ENCODE results near the gene ANKHD1. TPM values are rescaled to one million over a fixed set of nuclear protein-coding genes. Genes with fewer than 3 reads are reported as not detected.

The ANKHD1 gene
- total RNA-seq, 2 experiments from 2014 or later, result 90.6 to 143 TPM

- Histone ChIP-seq H3K79me2 (ENCODE audit: insufficient read depth, low read depth, low read length) (peaks cover 17% of the 10 kb centered on the region), H3K27ac (ENCODE audit: low read depth, low read length, poor library complexity, severe bottlenecking) (no peak overlapping the region), H4K20me1 (ENCODE audit: insufficient read depth, low read length) (no peaks in the 10 kb centered on the region), H3K4me1 (ENCODE audit: insufficient read depth, low read length, poor library complexity, severe bottlenecking) (peaks cover 25% of the 10 kb centered on the region), H3K4me2 (ENCODE audit: low read length) (no peak overlapping the region), H3K36me3 (ENCODE audit: insufficient read depth, low read length) (peaks cover 38% of the 10 kb centered on the region), H3K9me2 (ENCODE audit: insufficient read depth, low read length) (no peaks in the 10 kb centered on the region), H3K9me3 (ENCODE audit: low read length) (no peaks in the 10 kb centered on the region), H3K4me3 (ENCODE audit: low read depth, low read length, poor library complexity, severe bottlenecking) (no peak overlapping the region), H2AFZ (ENCODE audit: low read length) (no peak overlapping the region)
- DNase-seq (ENCODE audit: low spot score), result no peak
- intact Hi-C loops (cut with micrococcal nuclease; ENCODE audit: unreplicated experiment), result no loop called here
- no TSS peak for BruUV-seq (replicated peaks)
- no peak for TF ChIP-seq EZH2phosphoT487 (IDR thresholded peaks at IDR 0.05; ENCODE audit: borderline replicate concordance, low read depth, low read length)
- no peak for TF ChIP-seq CTCF (conservative IDR thresholded peaks at IDR 0.05; ENCODE audit: low read length)
- CTCF ChIA-PET (ENCODE audit: unreplicated experiment), result no interaction called here
- POLR2A ChIA-PET, result interaction anchor here (0.9 to 1.2 kb wide), 2 partner anchors 9 to 360 kb away, joined by 4 read pairs; no protein-coding TSS in a partner anchor
These were observed 165.6 kb downstream of the ANKHD1 start for GRCh38 chr5:140567136-140567818.

GRCh38 chr5:140567871-140568270, 166.2 kb downstream of the ANKHD1 start:
- TF ChIP-seq EZH2phosphoT487 (IDR thresholded peaks at IDR 0.05; ENCODE audit: borderline replicate concordance, low read depth, low read length) (no peak), CTCF (conservative IDR thresholded peaks at IDR 0.05; ENCODE audit: low read length) (no peak)
- no peaks in the 10 kb centered on the region for H4K20me1 ChIP-seq (ENCODE audit: insufficient read depth, low read length)
- H3K27ac ChIP-seq (ENCODE audit: low read depth, low read length, poor library complexity, severe bottlenecking), result no peak overlapping the region
- H3K4me2 ChIP-seq (ENCODE audit: low read length), result no peak overlapping the region
- intact Hi-C loops (cut with micrococcal nuclease; ENCODE audit: unreplicated experiment), result no loop called here
- no peak for DNase-seq (ENCODE audit: low spot score)
- peaks cover 38% of the 10 kb centered on the region for H3K36me3 ChIP-seq (ENCODE audit: insufficient read depth, low read length)
- no TSS peak for BruUV-seq (replicated peaks)
- H3K79me2 ChIP-seq (ENCODE audit: insufficient read depth, low read depth, low read length), result peaks cover 17% of the 10 kb centered on the region
- H2AFZ ChIP-seq (ENCODE audit: low read length), result no peak overlapping the region
- POLR2A ChIA-PET, result interaction anchor here (0.6 kb wide), 1 partner anchor 49 kb away, joined by 3 read pairs; no protein-coding TSS in a partner anchor
- H3K9me2 ChIP-seq (ENCODE audit: insufficient read depth, low read length), result no peaks in the 10 kb centered on the region
- H3K9me3 ChIP-seq (ENCODE audit: low read length), result no peaks in the 10 kb centered on the region
- peaks cover 25% of the 10 kb centered on the region for H3K4me1 ChIP-seq (ENCODE audit: insufficient read depth, low read length, poor library complexity, severe bottlenecking)
- H3K4me3 ChIP-seq (ENCODE audit: low read depth, low read length, poor library complexity, severe bottlenecking), result no peak overlapping the region
- CTCF ChIA-PET (ENCODE audit: unreplicated experiment), result no interaction called here

GRCh38 chr5:140568443-140569063, 166.9 kb downstream of the ANKHD1 start:
- CTCF ChIA-PET (ENCODE audit: unreplicated experiment), result no interaction called here
- Histone ChIP-seq H3K9me3 (ENCODE audit: low read length) (no peaks in the 10 kb centered on the region), H3K4me3 (ENCODE audit: low read depth, low read length, poor library complexity, severe bottlenecking) (no peak overlapping the region), H3K36me3 (ENCODE audit: insufficient read depth, low read length) (peaks cover 38% of the 10 kb centered on the region), H4K20me1 (ENCODE audit: insufficient read depth, low read length) (no peaks in the 10 kb centered on the region), H2AFZ (ENCODE audit: low read length) (no peak overlapping the region), H3K4me1 (ENCODE audit: insufficient read depth, low read length, poor library complexity, severe bottlenecking) (peaks cover 19% of the 10 kb centered on the region), H3K79me2 (ENCODE audit: insufficient read depth, low read depth, low read length) (peaks cover 17% of the 10 kb centered on the region), H3K27ac (ENCODE audit: low read depth, low read length, poor library complexity, severe bottlenecking) (no peak overlapping the region), H3K4me2 (ENCODE audit: low read length) (no peak overlapping the region), H3K9me2 (ENCODE audit: insufficient read depth, low read length) (no peaks in the 10 kb centered on the region)
- TF ChIP-seq CTCF (conservative IDR thresholded peaks at IDR 0.05; ENCODE audit: low read length) (no peak), EZH2phosphoT487 (IDR thresholded peaks at IDR 0.05; ENCODE audit: borderline replicate concordance, low read depth, low read length) (no peak)
- intact Hi-C loops (cut with micrococcal nuclease; ENCODE audit: unreplicated experiment), result no loop called here
- no peak for DNase-seq (ENCODE audit: low spot score)
- POLR2A ChIA-PET, result interaction anchor here (0.5 to 1.2 kb wide), 4 partner anchors 9 to 311 kb away, joined by 3 to 6 read pairs (median 4); no protein-coding TSS in a partner anchor
- TSS peak; percentile 41 for BruUV-seq (replicated peaks)

Data from OCI-LY7 (cell line).